SK-N-SH (cell line): ENCODE results near the gene DCLK1. TPM values are rescaled to one million over a fixed set of nuclear protein-coding genes. Genes with fewer than 3 reads are reported as not detected.

Experiments
- CTCF ChIA-PET: fragments of 300-600, 350-600 bp; formaldehyde crosslinking; extraction: SDS; loops from one replicate; lab custom pipeline; 2021; lab: Yijun Ruan, JAX
- POLR2A ChIA-PET: fragments of 350-600 bp; sonication (Branson Sonifier 250); formaldehyde crosslinking; extraction: SDS; loops from one replicate; lab custom pipeline; 2020; ENCODE audit warnings: antibody characterized with exemption, inconsistent platforms; lab: Yijun Ruan, JAX
- DNase-seq: peaks from one replicate; pipeline ENCODE4 v3.0.0; 2012
- H2AFZ ChIP-seq: fragments of 200-600 bp; sonication (generic); 2 replicates; pipeline ENCODE4 v1.8.1; 2016; ENCODE audit warnings: antibody characterized with exemption, mild to moderate bottlenecking, low read depth
- H3F3A ChIP-seq: fragments of 200-600 bp; sonication (generic); replicated peaks from 2 replicates; pipeline ENCODE3; 2016; ENCODE audit warnings: antibody characterized with exemption, mild to moderate bottlenecking; ENCODE audit not compliant: insufficient read depth
- H3K27ac ChIP-seq, 2 experiments: fragments of 200-500 bp in 1 of 2; fragments of 200-600 bp in 1 of 2; sonication (Bioruptor generic) in 1 of 2; sonication (generic), shearing (Covaris generic) in 1 of 2; 2 replicates each; pipeline versions ENCODE4 v1.5.1 to v1.6.1; 2014 to 2016; ENCODE audit warnings: low read depth in 2 of 2, inconsistent platforms in 1 of 2, low read length in 1 of 2, mild to moderate bottlenecking in 1 of 2, mixed read lengths in 1 of 2
- H3K27me3 ChIP-seq: fragments of 200-600 bp; sonication (generic), shearing (Covaris generic); 2 replicates; pipeline ENCODE4 v1.6.1; 2016; ENCODE audit warnings: mixed run types; ENCODE audit not compliant: insufficient read depth
- H3K36me3 ChIP-seq, 2 experiments: fragments of 200-500 bp in 1 of 2; fragments of 200-600 bp in 1 of 2; sonication (Bioruptor generic) in 1 of 2; sonication (generic) in 1 of 2; replicated peaks in 1 of 2; 2 replicates each; pipeline versions ENCODE3 to v1.5.1; 2014 to 2016; ENCODE audit warnings: low read length in 1 of 2, mild to moderate bottlenecking in 1 of 2; ENCODE audit not compliant: insufficient read depth in 2 of 2, control insufficient read depth in 1 of 2
- H3K4me1 ChIP-seq, 2 experiments: fragments of 200-500 bp in 1 of 2; fragments of 200-600 bp in 1 of 2; sonication (Bioruptor generic) in 1 of 2; sonication (generic), shearing (Covaris generic) in 1 of 2; 2 replicates each; pipeline versions ENCODE4 v1.5.1 to v1.6.1; 2014 to 2016; ENCODE audit warnings: low read depth in 1 of 2, low read length in 1 of 2, mixed run types in 1 of 2; ENCODE audit not compliant: insufficient read depth in 2 of 2, control insufficient read depth in 1 of 2
- H3K4me2 ChIP-seq: fragments of 200-600 bp; sonication (generic), shearing (Covaris generic); 2 replicates; pipeline ENCODE4 v1.6.1; 2017; ENCODE audit warnings: mixed run types
- H3K4me3 ChIP-seq, 2 experiments: fragments of 200-500 bp in 1 of 2; fragments of 200-600 bp in 1 of 2; sonication (Bioruptor generic) in 1 of 2; sonication (generic), shearing (Covaris generic) in 1 of 2; 2 replicates each; pipeline versions ENCODE4 v1.5.1 to v1.8.1; 2014 to 2016; ENCODE audit warnings: low read depth in 2 of 2, inconsistent platforms in 1 of 2, low read length in 1 of 2, mild to moderate bottlenecking in 1 of 2, mixed read lengths in 1 of 2, moderate library complexity in 1 of 2
- H3K79me2 ChIP-seq: fragments of 200-600 bp; sonication (generic); 2 replicates; pipeline ENCODE4 v1.8.1; 2017; ENCODE audit warnings: mild to moderate bottlenecking; ENCODE audit not compliant: insufficient read depth
- H3K9ac ChIP-seq: fragments of 200-600 bp; sonication (generic); 2 replicates; pipeline ENCODE4 v1.6.1; 2017; ENCODE audit warnings: mixed run types
- H3K9me2 ChIP-seq: fragments of 200-600 bp; sonication (generic); 2 replicates; pipeline ENCODE4 v1.6.1; 2017; ENCODE audit warnings: mixed run types
- H3K9me3 ChIP-seq: fragments of 200-600 bp; sonication (generic); 2 replicates; pipeline ENCODE4 v1.6.1; 2017; ENCODE audit warnings: mixed run types, mild to moderate bottlenecking, moderate library complexity
- H4K20me1 ChIP-seq: fragments of 200-600 bp; sonication (generic); 2 replicates; pipeline ENCODE4 v1.6.1; 2017; ENCODE audit warnings: mild to moderate bottlenecking, mixed run types; ENCODE audit not compliant: insufficient read depth
- ELF1 ChIP-seq: IDR thresholded peaks from 2 replicates; pipeline ENCODE4 v1.4.0; 2012
- EP300 ChIP-seq, 2 experiments: IDR thresholded peaks; 2 replicates each; pipeline versions ENCODE4 v1.4.0 to v1.6.1; 2012; ENCODE audit warnings: borderline replicate concordance in 1 of 2, low read depth in 1 of 2, low read length in 1 of 2
- FOXJ3 ChIP-seq: sonication (generic); formaldehyde crosslinking; IDR thresholded peaks from 2 replicates; pipeline ENCODE4 v1.5.1; 2020; ENCODE audit warnings: mild to moderate bottlenecking, missing genetic modification reagents
- FOXM1 ChIP-seq: IDR thresholded peaks from 2 replicates; pipeline ENCODE4 v1.4.0; 2012; ENCODE audit warnings: low read depth, mild to moderate bottlenecking
- GABPA ChIP-seq: IDR thresholded peaks from 2 replicates; pipeline ENCODE4 v1.4.0; 2012; ENCODE audit warnings: low read depth, mild to moderate bottlenecking
- JUND ChIP-seq: IDR thresholded peaks from 2 replicates; pipeline ENCODE4 v1.4.0; 2012
- POLR2AphosphoS5 ChIP-seq: IDR thresholded peaks from 2 replicates; pipeline ENCODE4 v1.6.1; 2012; ENCODE audit warnings: low read depth, low read length
- RAD21 ChIP-seq: IDR thresholded peaks from 2 replicates; pipeline ENCODE4 v1.6.1; 2012; ENCODE audit warnings: mild to moderate bottlenecking, low read length
- RXRA ChIP-seq: IDR thresholded peaks from 2 replicates; pipeline ENCODE4 v1.4.0; 2012; ENCODE audit warnings: low read depth, mild to moderate bottlenecking, borderline replicate concordance
- WGBS: methylation state at CpG from one replicate; pipeline ENCODE4 v1.1.6; 2017; ENCODE audit warnings: low lambda C conversion rate; 5-methylcytosine and 5-hydroxymethylcytosine counted together
- polyA plus RNA-seq, 3 experiments: library from polyadenylated mRNA; depleted of rRNA; stranded (reverse); fragments of >200 nt; gene quantifications; 2 replicates each; pipeline ENCODE4 v1.2.3, GENCODE V29; 2012
- TF ChIP-seq, protein P1 (sequence below): IDR thresholded peaks from 2 replicates; pipeline ENCODE4 v1.4.0; 2012; ENCODE audit warnings: low read depth
- TF ChIP-seq, protein P2 (sequence below): IDR thresholded peaks from 2 replicates; pipeline ENCODE4 v1.4.0; 2012; ENCODE audit warnings: low read depth, borderline replicate concordance
- TF ChIP-seq, protein P3 (sequence below): fragments of 200-600 bp; sonication (generic); IDR thresholded peaks from 2 replicates; pipeline ENCODE4 v1.6.1; 2017; ENCODE audit warnings: antibody characterized with exemption, mild to moderate bottlenecking, moderate library complexity

DCLK1 gene
- polyA plus RNA-seq, 1 of the 3 experiments (the other 2 are of a cell fraction), result 1.1 TPM

DNA sequence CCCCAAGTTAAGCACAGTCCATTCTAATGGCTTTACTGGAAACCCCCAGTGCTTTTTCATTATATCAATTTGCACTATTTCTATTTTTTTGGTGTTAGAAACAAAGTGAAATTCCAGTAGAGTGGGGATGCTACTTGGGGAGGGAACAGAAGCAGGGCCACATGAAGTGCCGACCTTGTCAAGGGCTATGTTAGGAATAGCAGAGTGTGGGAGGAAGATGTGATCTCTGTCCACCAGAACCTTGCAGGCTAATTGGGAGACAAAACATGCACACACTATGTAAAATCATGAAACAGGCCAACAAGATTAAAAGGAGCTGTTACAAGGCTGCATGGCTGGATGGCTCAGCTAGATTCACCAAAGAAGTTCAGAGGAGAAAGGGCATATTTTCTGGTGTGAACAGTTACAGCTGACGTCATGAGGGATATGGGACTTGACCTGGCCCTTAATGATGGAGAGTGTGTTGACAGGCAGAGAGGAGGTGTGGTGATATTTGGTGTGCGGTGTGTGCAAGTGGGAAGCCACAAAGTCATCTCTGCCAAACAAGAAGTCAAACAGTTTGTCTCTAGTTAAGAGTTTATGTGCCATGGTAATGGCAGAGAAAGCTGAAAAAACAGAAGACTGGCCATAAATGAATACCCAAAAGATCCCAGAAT, 336.3 kb downstream of the DCLK1 start:
- ChIA-PET POLR2A (interaction anchor here (0.6 kb wide), 1 partner anchor 242 kb away, joined by 3 read pairs; no protein-coding TSS in a partner anchor), CTCF (interaction anchor here (0.6 to 4.0 kb wide), 5 partner anchors 11 to 626 kb away, joined by 3 to 19 read pairs (median 4); no protein-coding TSS in a partner anchor)
- H3K27me3 ChIP-seq, result no peaks in the 10 kb centered on the region
- H3K27ac ChIP-seq, result no peak overlapping the region; a peak in 1 of 4 replicates
- no peak overlapping the region for H2AFZ ChIP-seq
- H3F3A ChIP-seq, result no peaks in the 10 kb centered on the region
- DNase-seq, result no peak
- H3K4me2 ChIP-seq, result no peak overlapping the region
- H3K4me3 ChIP-seq, result no peak overlapping the region
- WGBS, result 80% methylated on average over 3 of the region's 3 CpGs
- TF ChIP-seq, protein P1, sequence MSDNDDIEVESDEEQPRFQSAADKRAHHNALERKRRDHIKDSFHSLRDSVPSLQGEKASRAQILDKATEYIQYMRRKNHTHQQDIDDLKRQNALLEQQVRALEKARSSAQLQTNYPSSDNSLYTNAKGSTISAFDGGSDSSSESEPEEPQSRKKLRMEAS, result no peak
- TF ChIP-seq FOXM1 (no peak), FOXJ3 (CRISPR knock-in tag) (no peak), RAD21 (no peak), RXRA (no peak), ELF1 (no peak), POLR2AphosphoS5 (no peak), GABPA (no peak), EP300 (IDR thresholded peaks at IDR 0.05; ENCODE audit: borderline replicate concordance in 1 of 2, low read depth in 1 of 2, low read length in 1 of 2) (no peak)
- TF ChIP-seq, protein P2, sequence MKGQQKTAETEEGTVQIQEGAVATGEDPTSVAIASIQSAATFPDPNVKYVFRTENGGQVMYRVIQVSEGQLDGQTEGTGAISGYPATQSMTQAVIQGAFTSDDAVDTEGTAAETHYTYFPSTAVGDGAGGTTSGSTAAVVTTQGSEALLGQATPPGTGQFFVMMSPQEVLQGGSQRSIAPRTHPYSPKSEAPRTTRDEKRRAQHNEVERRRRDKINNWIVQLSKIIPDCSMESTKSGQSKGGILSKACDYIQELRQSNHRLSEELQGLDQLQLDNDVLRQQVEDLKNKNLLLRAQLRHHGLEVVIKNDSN, result no peak
- no peaks in the 10 kb centered on the region for H3K79me2 ChIP-seq
- no peaks in the 10 kb centered on the region for H4K20me1 ChIP-seq
- H3K36me3 ChIP-seq, result no peaks in the 10 kb centered on the region
- peaks cover 0 to 11% of the 10 kb centered on the region in 2 experiments; a peak in 2 of 4 replicates for H3K4me1 ChIP-seq
- H3K9me2 ChIP-seq, result no peaks in the 10 kb centered on the region
- no peaks in the 10 kb centered on the region for H3K9me3 ChIP-seq
- H3K9ac ChIP-seq, result no peak overlapping the region

DNA sequence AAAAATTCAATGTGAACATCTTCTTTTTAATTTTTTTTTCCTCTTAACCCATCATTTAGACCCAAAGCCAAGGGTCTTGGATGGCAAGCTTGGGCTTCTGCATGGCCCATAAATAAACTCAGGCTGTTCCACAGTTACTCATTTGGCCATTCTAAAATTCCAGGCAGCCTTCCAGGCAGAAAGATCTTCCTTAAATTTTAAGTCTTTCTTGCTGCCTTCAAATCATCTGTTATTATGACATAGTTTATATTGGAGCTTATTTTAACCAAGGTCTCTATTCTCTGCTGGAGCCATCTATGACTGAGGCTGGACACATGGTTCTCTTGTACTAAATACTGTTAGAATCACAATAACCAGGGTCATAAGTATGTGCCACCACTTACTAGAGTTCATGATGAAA, 337.4 kb downstream of the DCLK1 start:
- Histone ChIP-seq H3K9me3 (no peaks in the 10 kb centered on the region), H3K79me2 (no peaks in the 10 kb centered on the region), H3K4me1 (peaks cover 0 to 20% of the 10 kb centered on the region in 2 experiments; a peak in 2 of 4 replicates), H4K20me1 (no peaks in the 10 kb centered on the region), H3K9ac (no peak overlapping the region), H2AFZ (no peak overlapping the region), H3F3A (no peaks in the 10 kb centered on the region), H3K36me3 (no peaks in the 10 kb centered on the region), H3K27me3 (no peaks in the 10 kb centered on the region), H3K9me2 (no peaks in the 10 kb centered on the region), H3K27ac (no peak overlapping the region), H3K4me3 (no peak overlapping the region), H3K4me2 (no peak overlapping the region)
- no peak for DNase-seq
- TF ChIP-seq, protein P3, sequence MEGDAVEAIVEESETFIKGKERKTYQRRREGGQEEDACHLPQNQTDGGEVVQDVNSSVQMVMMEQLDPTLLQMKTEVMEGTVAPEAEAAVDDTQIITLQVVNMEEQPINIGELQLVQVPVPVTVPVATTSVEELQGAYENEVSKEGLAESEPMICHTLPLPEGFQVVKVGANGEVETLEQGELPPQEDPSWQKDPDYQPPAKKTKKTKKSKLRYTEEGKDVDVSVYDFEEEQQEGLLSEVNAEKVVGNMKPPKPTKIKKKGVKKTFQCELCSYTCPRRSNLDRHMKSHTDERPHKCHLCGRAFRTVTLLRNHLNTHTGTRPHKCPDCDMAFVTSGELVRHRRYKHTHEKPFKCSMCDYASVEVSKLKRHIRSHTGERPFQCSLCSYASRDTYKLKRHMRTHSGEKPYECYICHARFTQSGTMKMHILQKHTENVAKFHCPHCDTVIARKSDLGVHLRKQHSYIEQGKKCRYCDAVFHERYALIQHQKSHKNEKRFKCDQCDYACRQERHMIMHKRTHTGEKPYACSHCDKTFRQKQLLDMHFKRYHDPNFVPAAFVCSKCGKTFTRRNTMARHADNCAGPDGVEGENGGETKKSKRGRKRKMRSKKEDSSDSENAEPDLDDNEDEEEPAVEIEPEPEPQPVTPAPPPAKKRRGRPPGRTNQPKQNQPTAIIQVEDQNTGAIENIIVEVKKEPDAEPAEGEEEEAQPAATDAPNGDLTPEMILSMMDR, result no peak
- TF ChIP-seq EP300 (IDR thresholded peaks at IDR 0.05; ENCODE audit: borderline replicate concordance in 1 of 2, low read depth in 1 of 2, low read length in 1 of 2) (no peak), JUND (no peak)
- TF ChIP-seq, protein P2, result no peak
- ChIA-PET POLR2A (interaction anchor here (2.6 kb wide), 1 partner anchor 317 kb away, joined by 10 read pairs; the partner anchor contains the start of gene MAB21L1), CTCF (interaction anchor here (0.9 to 4.0 kb wide), 6 partner anchors 9 to 160 kb away, joined by 3 to 19 read pairs (median 6); no protein-coding TSS in a partner anchor)
